Activated CD8-positive, alpha-beta T cell treated with anti-CD3 and anti-CD28 coated beads for 36 hours (primary cell): ENCODE measurements around the gene MRPL36. TPM values are rescaled to one million over a fixed set of nuclear protein-coding genes. Genes with fewer than 3 reads are reported as not detected.

Source experiments
- ATAC-seq: fragments of 200-7000 bp; cut with Tn5 transposase; one replicate; pipeline ENCODE4 v1.10.0; 2021; ENCODE audit warnings: mild to moderate bottlenecking, moderate library complexity
- CTCF ChIA-PET: fragments of 350-600 bp; sonication (Branson Sonifier 250); formaldehyde crosslinking; loops from one replicate; lab custom pipeline; 2021; ENCODE audit warnings: antibody characterized with exemption; lab: Charles Lee
- POLR2A ChIA-PET: fragments of 350-600 bp; sonication (Branson Sonifier 250); formaldehyde crosslinking; loops from one replicate; lab custom pipeline; 2021; ENCODE audit warnings: antibody characterized with exemption; lab: Charles Lee
- DNase-seq: peaks from one replicate; pipeline ENCODE4 v3.0.0-alpha.2; 2020
- H3K27ac Mint-ChIP-seq: one replicate; pipeline ENCODE4 v1.8.0; 2021; ENCODE audit warnings: mild to moderate bottlenecking, mixed read lengths
- H3K27me3 Mint-ChIP-seq: one replicate; pipeline ENCODE4 v1.8.0; 2021; ENCODE audit warnings: mixed read lengths
- H3K36me3 Mint-ChIP-seq: one replicate; pipeline ENCODE4 v1.8.0; 2021; ENCODE audit warnings: low read depth, mixed read lengths
- H3K4me1 Mint-ChIP-seq: one replicate; pipeline ENCODE4 v1.8.0; 2021; ENCODE audit warnings: low read depth, mixed read lengths
- H3K4me3 Mint-ChIP-seq: one replicate; pipeline ENCODE4 v1.8.0; 2021; ENCODE audit warnings: mild to moderate bottlenecking, moderate library complexity, mixed read lengths
- H3K9me3 Mint-ChIP-seq: one replicate; pipeline ENCODE4 v1.8.0; 2021; ENCODE audit warnings: mixed read lengths
- CTCF ChIP-seq: fragments of 200-600 bp; IDR thresholded peaks from one replicate; pipeline ENCODE4 v1.8.0; 2022; ENCODE audit warnings: antibody characterized with exemption, mild to moderate bottlenecking
- intact Hi-C: fragments of 100-400 bp; cut with micrococcal nuclease; formaldehyde crosslinking; loops from one replicate; pipeline ENCODE4 v1.10.0; 2022
- total RNA-seq, 2 experiments: library from RNA; stranded (reverse); gene quantifications; one replicate each; pipeline ENCODE4 v1.2.3, GENCODE V29; 2021

MRPL36 gene
- total RNA-seq, 2 experiments from 2014 or later = 80.1 to 87.2 TPM

GRCh38 chr5:1804001-1804690 lies 4.5 kb upstream of the MRPL36 start:
- no peak for DNase-seq
- POLR2A ChIA-PET = interaction anchor here (0.7 to 1.8 kb wide), 5 partner anchors 11 to 18 kb away, joined by 3 to 5 read pairs (median 3); no protein-coding TSS in a partner anchor
- Mint-ChIP-seq H3K4me1 (peaks cover 47% of the 10 kb centered on the region), H3K27ac (no peak overlapping the region), H3K9me3 (no peaks in the 10 kb centered on the region), H3K4me3 (no peak overlapping the region), H3K36me3 (peaks cover 51% of the 10 kb centered on the region), H3K27me3 (no peaks in the 10 kb centered on the region)
- intact Hi-C loops = no loop called here
- no peak for ATAC-seq
- CTCF ChIA-PET = interaction anchor here (1.0 to 2.5 kb wide), 2 partner anchors 11 to 41 kb away, joined by 4 to 8 read pairs; no protein-coding TSS in a partner anchor
- TF ChIP-seq CTCF = no peak

- H3K27me3 Mint-ChIP-seq = no peaks in the 10 kb centered on the region
- DNase-seq = no peak
- ChIA-PET CTCF (interaction anchor here (1.0 to 2.5 kb wide), 2 partner anchors 10 to 40 kb away, joined by 4 to 8 read pairs; no protein-coding TSS in a partner anchor), POLR2A (interaction anchor here (1.5 to 2.6 kb wide), 2 partner anchors 10 to 15 kb away, joined by 3 to 11 read pairs; no protein-coding TSS in a partner anchor)
- no peak for ATAC-seq
- H3K36me3 Mint-ChIP-seq = peaks cover 59% of the 10 kb centered on the region
- TF ChIP-seq CTCF = no peak
- intact Hi-C loops = no loop called here
- peaks cover 46% of the 10 kb centered on the region for H3K4me1 Mint-ChIP-seq
- peak overlapping the region; percentile 96 for H3K4me3 Mint-ChIP-seq
- peak overlapping the region; percentile 16 for H3K27ac Mint-ChIP-seq
- H3K9me3 Mint-ChIP-seq = no peaks in the 10 kb centered on the region
Observed at GRCh38 chr5:1803192-1803591, 3.6 kb upstream of the MRPL36 start.

GRCh38 chr5:1801967-1802295 lies 2.3 kb upstream of the MRPL36 start:
- no peak for TF ChIP-seq CTCF
- intact Hi-C loops = no loop called here
- POLR2A ChIA-PET = interaction anchor here (0.9 to 2.6 kb wide), 3 partner anchors 9 to 168 kb away, joined by 3 to 11 read pairs (median 3); no protein-coding TSS in a partner anchor
- Mint-ChIP-seq H3K4me3 (peak overlapping the region; percentile 96), H3K27ac (peak overlapping the region; percentile 98), H3K4me1 (peaks cover 47% of the 10 kb centered on the region), H3K36me3 (peaks cover 63% of the 10 kb centered on the region), H3K9me3 (no peaks in the 10 kb centered on the region), H3K27me3 (no peaks in the 10 kb centered on the region)
- CTCF ChIA-PET = interaction anchor here (1.4 to 2.5 kb wide), 2 partner anchors 9 to 38 kb away, joined by 5 to 8 read pairs; no protein-coding TSS in a partner anchor
- ATAC-seq = no peak
- no peak for DNase-seq

GRCh38 chr5:1801222-1801966 lies 1.8 kb upstream of the MRPL36 start, which contains the start of gene NDUFS6:
TSS of gene NDUFS6 (plus strand) at chr5:1801407. CDS start at chr5:1801418, 11 bp downstream.
- ChIA-PET CTCF (interaction anchor here (1.4 to 2.2 kb wide), 3 partner anchors 38 to 66 kb away, joined by 4 to 7 read pairs (median 5); no protein-coding TSS in a partner anchor), POLR2A (interaction anchor here (0.9 to 2.6 kb wide), 3 partner anchors 8 to 167 kb away, joined by 3 to 11 read pairs (median 3); no protein-coding TSS in a partner anchor)
- Mint-ChIP-seq H3K4me1 (peaks cover 48% of the 10 kb centered on the region), H3K36me3 (peaks cover 65% of the 10 kb centered on the region), H3K27ac (peak within 1 kb of the TSS; percentile 98), H3K9me3 (no peaks in the 10 kb centered on the region), H3K27me3 (no peaks in the 10 kb centered on the region), H3K4me3 (peak within 1 kb of the TSS; percentile 96)
- peak; percentile 74 for ATAC-seq
- DNase-seq = peak; percentile 86
- intact Hi-C loops = no loop called here
- no peak for TF ChIP-seq CTCF
